PFSK-1 (cell line): ENCODE data around the gene SYNDIG1L.
A peak's percentile ranks its signal among the peaks of the same experiment; 100 is the strongest.

Experiments
- FOXP2 ChIP-seq: optimal IDR thresholded peaks from 2 replicates; pipeline ENCODE3; 2011; ENCODE audit warnings: borderline replicate concordance, control low read depth, inconsistent platforms; ENCODE audit not compliant: insufficient read depth; ENCODE audit errors: extremely low read length, extremely low read depth
- POLR2AphosphoS5 ChIP-seq: IDR thresholded peaks from 2 replicates; pipeline ENCODE4 v1.6.1; 2012; ENCODE audit warnings: low read depth, mild to moderate bottlenecking, control low read depth, low read length, moderate library complexity
- SIN3A ChIP-seq: IDR thresholded peaks from 2 replicates; pipeline ENCODE4 v1.6.1; 2012; ENCODE audit warnings: mild to moderate bottlenecking, low read length, moderate library complexity, borderline replicate concordance; ENCODE audit not compliant: insufficient read depth
- TAF1 ChIP-seq: IDR thresholded peaks from 2 replicates; pipeline ENCODE4 v1.6.1; 2012; ENCODE audit warnings: low read length, control low read depth, borderline replicate concordance; ENCODE audit not compliant: insufficient read depth
- TF ChIP-seq, protein P1 (sequence below), 2 experiments: IDR thresholded peaks; 2 replicates each; pipeline versions ENCODE4 v1.6.1 to v1.8.0; 2011 to 2012; ENCODE audit warnings: low read depth in 2 of 2, low read length in 2 of 2, control low read depth in 1 of 2, inconsistent platforms in 1 of 2, mild to moderate bottlenecking in 1 of 2, moderate library complexity in 1 of 2; ENCODE audit not compliant: insufficient read depth in 1 of 2

Gene SYNDIG1L

DNA sequence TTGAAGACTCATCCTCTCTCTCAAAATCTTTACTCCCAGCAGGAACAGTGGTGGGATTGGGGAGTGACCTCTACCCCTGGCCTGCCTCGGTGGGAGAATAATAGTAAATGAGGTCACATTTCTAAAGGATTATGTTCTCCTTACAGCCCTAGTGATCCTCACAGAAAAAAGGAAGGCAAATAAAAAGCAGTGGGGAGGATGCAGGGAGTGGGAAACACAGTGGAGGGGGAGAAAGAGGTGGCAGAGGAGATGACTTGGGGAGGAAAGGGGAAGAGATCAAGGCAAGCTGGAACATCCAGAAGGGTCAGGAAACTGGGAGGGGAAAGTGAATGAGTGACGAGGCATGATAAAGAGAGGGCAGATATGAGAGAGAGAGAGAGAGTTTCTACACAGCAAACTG, 8.3 kb upstream of the SYNDIG1L start:
- TF ChIP-seq, protein P1, sequence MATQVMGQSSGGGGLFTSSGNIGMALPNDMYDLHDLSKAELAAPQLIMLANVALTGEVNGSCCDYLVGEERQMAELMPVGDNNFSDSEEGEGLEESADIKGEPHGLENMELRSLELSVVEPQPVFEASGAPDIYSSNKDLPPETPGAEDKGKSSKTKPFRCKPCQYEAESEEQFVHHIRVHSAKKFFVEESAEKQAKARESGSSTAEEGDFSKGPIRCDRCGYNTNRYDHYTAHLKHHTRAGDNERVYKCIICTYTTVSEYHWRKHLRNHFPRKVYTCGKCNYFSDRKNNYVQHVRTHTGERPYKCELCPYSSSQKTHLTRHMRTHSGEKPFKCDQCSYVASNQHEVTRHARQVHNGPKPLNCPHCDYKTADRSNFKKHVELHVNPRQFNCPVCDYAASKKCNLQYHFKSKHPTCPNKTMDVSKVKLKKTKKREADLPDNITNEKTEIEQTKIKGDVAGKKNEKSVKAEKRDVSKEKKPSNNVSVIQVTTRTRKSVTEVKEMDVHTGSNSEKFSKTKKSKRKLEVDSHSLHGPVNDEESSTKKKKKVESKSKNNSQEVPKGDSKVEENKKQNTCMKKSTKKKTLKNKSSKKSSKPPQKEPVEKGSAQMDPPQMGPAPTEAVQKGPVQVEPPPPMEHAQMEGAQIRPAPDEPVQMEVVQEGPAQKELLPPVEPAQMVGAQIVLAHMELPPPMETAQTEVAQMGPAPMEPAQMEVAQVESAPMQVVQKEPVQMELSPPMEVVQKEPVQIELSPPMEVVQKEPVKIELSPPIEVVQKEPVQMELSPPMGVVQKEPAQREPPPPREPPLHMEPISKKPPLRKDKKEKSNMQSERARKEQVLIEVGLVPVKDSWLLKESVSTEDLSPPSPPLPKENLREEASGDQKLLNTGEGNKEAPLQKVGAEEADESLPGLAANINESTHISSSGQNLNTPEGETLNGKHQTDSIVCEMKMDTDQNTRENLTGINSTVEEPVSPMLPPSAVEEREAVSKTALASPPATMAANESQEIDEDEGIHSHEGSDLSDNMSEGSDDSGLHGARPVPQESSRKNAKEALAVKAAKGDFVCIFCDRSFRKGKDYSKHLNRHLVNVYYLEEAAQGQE (IDR thresholded peaks at IDR 0.05; ENCODE audit: insufficient read depth in 1 of 2, low read depth in 2 of 2, low read length in 2 of 2), result no peak
- TF ChIP-seq SIN3A (no peak), POLR2AphosphoS5 (no peak), TAF1 (no peak), FOXP2 (no peak)

DNA sequence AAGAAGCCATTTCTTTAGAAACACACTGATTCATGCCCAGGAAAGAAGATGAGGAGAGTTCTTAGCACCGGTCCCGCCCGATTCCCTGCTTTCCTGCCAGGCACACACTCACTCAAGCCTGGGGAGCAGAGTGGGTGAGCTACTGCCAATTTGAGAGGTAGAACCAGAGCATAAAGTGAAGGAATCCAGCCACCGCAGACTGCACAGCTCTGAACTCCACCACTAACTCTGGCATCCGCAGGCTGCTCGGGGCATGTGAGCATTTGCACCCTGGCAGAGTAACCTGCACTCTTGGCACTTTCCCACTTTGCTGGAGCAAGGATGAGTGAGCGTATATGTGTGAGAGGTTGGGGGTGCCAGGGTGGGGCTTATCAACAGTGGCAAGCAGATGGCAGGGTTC, 4.0 kb upstream of the SYNDIG1L start:
- TF ChIP-seq SIN3A (no peak), FOXP2 (no peak), TAF1 (no peak), POLR2AphosphoS5 (no peak)
- TF ChIP-seq, protein P1 (IDR thresholded peaks at IDR 0.05; ENCODE audit: insufficient read depth in 1 of 2, low read depth in 2 of 2, low read length in 2 of 2), result no peak

DNA sequence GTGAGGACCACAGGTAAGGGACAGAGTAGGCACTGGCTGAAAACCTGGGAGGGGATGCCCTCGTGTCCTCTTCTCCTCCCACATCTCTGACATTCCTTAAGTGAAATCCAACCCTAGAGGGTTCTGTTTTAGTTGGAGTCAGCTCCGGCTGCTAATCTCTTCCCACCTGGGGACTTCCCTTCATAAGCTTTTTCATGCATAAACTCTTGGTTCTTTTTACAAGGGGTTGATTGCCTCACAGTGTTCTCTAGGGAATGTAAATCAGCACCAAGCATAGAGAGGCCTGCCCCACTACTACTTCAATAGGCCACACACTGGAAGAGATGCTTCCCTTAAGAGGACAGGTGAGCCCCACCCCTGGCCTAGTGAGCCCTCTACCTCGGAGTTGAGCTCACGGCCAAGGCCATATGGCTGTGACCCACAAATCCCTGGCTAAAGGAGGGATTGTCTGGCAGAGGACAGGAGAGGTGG, 3.2 kb upstream of the SYNDIG1L start:
- TF ChIP-seq POLR2AphosphoS5, result no peak
- no peak for TF ChIP-seq SIN3A
- no peak for TF ChIP-seq TAF1
- TF ChIP-seq FOXP2, result no peak
- TF ChIP-seq, protein P1 (IDR thresholded peaks at IDR 0.05; ENCODE audit: insufficient read depth in 1 of 2, low read depth in 2 of 2, low read length in 2 of 2), result no peak

DNA sequence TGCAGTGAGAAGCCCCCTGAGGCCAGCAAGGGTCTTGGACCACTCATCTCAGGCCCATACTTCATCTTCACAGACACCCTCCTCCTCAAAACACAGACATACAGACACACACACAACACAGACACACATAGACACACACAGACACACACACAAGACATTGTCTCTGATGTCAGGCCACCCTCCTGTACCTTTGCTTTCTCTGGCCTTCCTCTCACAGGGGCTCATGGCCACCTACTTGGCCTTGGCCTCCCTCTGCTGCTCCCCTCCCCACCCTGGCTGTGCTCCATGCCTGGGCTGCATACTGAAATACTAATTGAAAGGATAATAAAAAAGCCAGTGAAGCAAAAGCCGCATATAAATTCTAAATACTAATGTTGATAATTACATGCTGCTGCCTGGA, 1.6 kb upstream of the SYNDIG1L start:
- no peak for TF ChIP-seq TAF1
- TF ChIP-seq, protein P1 (IDR thresholded peaks at IDR 0.05; ENCODE audit: insufficient read depth in 1 of 2, low read depth in 2 of 2, low read length in 2 of 2), result no peak

DNA sequence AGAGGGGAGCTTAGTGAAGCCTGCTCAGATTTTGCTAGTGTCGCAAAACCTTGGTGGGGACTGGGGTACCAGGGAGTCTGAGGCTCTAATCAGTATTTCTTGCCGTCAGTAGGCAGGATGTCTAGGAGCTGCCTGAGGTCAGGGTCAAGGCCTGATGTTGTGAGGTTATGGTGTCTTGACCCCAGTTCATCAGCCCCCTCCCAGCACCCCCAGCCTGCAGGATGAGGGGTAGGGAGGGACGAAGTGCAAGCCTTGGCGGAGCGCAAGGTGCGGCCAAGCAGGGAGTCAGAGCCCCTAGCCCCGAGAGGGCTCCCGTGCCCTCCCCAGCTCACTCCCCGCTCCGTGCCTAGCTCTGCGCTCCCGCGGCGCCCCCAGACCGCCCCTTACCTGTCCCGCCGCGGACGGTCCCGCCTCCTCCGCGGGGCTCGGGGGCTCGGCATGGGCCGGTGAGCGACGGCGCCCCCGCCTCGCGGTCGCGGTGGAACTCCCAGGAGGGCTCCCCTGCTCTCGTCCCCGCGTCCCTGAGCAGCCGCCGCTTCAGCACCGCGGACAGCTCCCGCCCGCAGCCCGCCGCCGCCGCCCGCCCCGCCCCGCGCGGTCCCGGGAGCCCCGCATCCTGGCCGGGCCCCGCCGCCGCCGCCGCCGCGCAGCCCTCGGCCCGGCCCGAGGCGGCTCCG, 347 bp downstream of the SYNDIG1L start:
- TF ChIP-seq, protein P1 (IDR thresholded peaks at IDR 0.05; ENCODE audit: insufficient read depth in 1 of 2, low read depth in 2 of 2, low read length in 2 of 2), result peak; percentile 86 to 91
- TF ChIP-seq TAF1, result no peak
